GM12872 (cell line): ENCODE data around the gene TENT4B.

Experiments
- TF ChIP-seq, protein P1 (sequence below): IDR thresholded peaks from 3 replicates; pipeline ENCODE4 v1.5.1; 2011; ENCODE audit warnings: low read depth, mild to moderate bottlenecking, low read length, moderate library complexity; ENCODE audit not compliant: insufficient read depth

Gene TENT4B

DNA sequence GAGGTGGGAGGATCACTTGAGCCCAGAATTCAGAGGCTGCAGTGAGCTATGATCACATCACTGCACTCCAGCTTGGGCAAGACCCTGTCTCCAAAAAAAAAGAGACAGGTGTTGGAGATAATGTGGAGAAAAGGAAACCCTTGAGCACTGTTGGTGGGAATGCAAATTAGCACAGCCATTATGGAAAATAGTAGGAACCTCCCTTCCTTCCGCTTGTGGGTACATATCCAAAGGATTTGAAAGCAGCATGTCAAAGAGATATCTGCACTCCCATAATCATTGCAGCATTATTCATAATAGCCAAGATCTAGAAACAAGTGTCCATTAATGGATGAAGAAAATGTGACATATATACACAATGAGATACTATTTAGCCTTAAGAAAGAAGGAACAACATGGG lies 103.5 kb downstream of the TENT4B start:
- TF ChIP-seq, protein P1, sequence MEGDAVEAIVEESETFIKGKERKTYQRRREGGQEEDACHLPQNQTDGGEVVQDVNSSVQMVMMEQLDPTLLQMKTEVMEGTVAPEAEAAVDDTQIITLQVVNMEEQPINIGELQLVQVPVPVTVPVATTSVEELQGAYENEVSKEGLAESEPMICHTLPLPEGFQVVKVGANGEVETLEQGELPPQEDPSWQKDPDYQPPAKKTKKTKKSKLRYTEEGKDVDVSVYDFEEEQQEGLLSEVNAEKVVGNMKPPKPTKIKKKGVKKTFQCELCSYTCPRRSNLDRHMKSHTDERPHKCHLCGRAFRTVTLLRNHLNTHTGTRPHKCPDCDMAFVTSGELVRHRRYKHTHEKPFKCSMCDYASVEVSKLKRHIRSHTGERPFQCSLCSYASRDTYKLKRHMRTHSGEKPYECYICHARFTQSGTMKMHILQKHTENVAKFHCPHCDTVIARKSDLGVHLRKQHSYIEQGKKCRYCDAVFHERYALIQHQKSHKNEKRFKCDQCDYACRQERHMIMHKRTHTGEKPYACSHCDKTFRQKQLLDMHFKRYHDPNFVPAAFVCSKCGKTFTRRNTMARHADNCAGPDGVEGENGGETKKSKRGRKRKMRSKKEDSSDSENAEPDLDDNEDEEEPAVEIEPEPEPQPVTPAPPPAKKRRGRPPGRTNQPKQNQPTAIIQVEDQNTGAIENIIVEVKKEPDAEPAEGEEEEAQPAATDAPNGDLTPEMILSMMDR, result no peak

DNA sequence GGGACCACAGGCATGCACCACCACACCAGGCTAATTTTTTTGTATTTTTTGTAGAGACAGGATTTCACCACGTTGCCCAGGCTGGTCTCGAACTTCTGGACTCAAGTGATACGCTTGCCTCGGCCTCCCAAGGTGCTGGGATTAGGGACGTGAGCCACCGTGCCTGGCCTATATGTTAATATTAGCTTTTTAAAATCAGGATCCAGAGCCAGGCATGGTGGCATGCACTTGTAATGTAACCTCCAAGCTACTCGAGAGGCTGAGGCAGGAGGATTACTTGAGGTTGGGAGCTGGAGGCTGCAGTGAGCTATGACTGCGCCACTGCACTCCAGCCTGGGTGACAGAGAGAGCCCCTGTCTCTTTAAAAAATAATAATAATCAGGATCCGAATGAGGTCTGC lies 104.8 kb downstream of the TENT4B start:
- TF ChIP-seq, protein P1, result no peak

DNA sequence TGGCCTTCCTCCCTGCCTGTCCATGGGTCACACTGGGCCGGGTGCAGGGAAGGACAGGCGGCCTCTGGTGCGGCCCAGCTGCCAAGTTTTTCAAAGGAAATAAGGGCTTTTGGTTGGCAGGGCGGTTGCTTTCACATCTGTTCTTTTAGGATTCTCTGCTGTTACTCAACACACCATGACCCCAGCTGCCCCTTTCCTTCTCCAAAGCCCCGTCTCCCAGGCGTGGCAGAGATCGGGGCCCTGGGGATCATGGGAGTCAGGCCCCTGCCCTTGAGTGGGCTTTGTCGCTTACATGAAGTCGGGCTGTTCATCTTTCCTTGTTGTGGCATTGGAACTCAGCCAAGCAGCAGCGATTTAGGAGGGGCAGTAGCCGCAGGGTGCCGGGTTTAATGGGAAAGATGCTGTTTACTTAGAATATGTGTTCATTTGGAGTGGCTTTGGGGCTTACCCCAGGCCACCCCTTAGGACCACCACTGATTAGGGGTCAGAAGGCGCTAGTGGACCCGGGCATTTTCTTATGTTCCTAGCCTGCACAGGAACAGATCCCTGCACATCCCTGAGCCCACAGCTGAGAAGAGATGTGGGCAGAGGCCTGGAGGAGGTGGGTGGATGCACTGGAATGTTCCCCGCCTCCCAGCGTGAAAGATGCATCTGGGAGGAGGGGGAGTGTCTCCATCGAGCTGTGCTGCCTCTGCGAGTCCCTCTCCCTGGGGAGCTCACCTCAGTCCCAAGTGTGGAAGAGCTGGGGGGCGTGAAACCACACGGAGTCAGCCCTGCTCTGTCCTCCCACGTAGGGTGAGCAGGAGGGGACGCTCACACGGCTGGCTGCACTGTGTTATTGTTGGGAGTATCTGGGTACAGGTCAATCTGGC lies 106.5 kb downstream of the TENT4B start:
- TF ChIP-seq, protein P1, result no peak

DNA sequence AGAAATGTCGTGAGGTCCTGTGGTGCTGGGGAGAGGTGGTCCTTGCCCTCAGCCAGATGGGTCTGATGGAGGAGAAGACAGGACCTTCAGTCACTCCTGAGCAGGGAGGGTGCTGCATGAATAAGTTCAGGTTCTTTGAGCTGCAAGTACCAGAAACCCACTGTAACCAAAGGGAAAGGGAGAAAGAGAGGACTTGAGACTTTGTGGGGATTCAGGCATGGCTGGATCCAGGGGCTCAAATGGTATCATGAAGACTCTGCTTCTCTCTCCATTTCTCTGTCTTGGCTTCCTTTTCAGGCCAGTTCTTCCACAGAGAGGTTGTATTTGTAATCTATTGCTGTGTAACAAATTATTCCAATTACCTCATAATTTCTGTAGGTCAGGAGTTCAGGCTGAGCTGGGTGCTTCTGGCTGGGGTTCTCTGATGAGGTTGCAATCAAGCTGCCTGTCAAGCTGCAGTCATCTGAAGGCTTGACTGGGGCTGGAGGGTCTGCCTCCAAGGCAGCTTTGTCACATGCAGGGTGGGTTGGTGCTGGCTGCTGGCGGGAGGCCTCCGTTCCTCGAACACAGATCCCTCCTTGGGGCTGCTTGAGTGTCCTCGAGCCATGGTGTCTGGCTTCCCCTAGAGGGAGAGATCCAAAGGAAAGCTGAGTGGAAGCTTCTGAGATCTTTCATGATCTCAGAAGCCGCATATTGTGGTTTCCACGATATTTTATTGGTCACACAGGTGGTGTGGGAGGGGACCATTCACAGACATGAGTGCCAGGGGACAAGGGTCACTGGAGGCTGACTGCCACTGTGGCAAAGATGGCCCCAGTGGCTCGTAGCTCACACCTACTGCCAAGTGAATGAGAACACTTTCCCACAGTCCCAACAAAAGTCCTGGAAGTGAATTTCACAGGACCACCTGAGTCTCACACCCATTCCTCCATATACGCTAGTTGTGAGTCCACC lies 107.4 kb downstream of the TENT4B start:
- TF ChIP-seq, protein P1, result no peak

DNA sequence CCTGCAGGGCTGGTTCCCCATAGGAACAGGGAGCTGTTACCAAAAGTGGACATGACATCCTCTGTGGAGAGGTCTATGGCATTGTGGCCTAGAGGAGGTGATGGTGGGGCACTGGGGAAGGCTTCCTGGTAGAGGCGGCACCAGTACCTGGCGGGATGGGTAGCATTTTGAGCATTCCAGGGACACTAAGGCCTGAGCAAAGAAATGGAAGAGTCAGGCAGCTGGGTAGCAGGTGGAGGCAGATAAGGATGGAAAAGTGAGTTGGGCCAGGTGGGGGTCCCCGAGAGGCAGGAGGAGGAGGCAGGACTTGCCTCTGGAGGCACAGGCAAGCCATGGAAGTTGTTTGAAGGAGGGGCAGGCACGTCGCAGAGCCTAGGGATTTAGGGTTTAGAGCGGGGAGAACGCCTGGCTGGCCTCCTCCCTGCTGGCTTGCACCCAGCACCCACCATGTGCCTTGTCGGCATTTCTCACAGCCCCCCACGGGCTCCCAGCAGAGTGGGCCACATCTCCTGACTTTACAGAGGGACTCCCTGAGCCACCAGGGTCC lies 108.1 kb downstream of the TENT4B start:
- TF ChIP-seq, protein P1, result no peak

DNA sequence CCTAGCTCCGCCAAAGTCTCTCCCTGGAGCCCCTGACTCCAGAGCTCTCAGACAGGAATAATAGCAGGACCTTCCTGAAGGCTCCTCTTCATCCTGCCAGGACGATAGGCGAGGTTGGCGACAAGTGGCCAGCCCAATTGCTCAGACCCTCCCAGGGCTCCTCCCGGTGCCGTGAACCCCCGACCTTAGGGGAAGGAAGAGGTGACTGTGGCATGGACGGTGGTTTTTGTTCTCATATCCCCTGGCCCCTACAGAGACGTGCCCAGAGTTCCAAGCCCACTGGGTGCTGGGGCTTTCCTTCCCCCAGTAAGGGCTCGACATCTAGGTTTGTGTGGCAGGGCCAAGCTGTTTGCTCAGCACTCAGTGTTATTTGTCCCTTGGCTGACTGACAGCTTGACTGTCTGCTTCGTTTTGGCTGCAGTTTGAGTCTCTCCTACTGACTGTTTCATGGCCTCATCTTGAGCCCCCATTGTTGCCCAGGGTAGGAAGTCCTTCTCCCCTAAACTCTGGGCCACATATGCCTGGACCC lies 108.7 kb downstream of the TENT4B start:
- TF ChIP-seq, protein P1, result no peak
